H1 (cell line): ENCODE measurements around the gene COPS7A. TPM values are rescaled to one million over a fixed set of nuclear protein-coding genes. Genes with fewer than 3 reads are reported as not detected.

Experiments
- BACH1 ChIP-seq: IDR thresholded peaks from 2 replicates; pipeline ENCODE4 v1.6.1; 2012; ENCODE audit warnings: low read length, improper control_type of control experiment
- CBX5 ChIP-seq: fragments of 300-800, 300-1000 bp; sonication (generic); IDR thresholded peaks from 2 replicates; pipeline ENCODE4 v1.7.1; 2016; ENCODE audit warnings: antibody characterized with exemption, low read length, low read depth
- CTCF ChIP-seq, 3 experiments: IDR thresholded peaks; 1 replicate in 2 of 3; 2 replicates in 1 of 3; pipeline versions ENCODE4 v1.5.1 to v1.6.1; 2011; ENCODE audit warnings: low read length in 3 of 3, mild to moderate bottlenecking in 3 of 3, inconsistent platforms in 2 of 3, low read depth in 1 of 3, moderate library complexity in 1 of 3; ENCODE audit not compliant: insufficient read depth in 1 of 3; ENCODE audit errors: control extremely low read depth in 1 of 3
- EGR1 ChIP-seq: IDR thresholded peaks from 2 replicates; pipeline ENCODE4 v1.6.1; 2011; ENCODE audit warnings: low read depth, low read length, borderline replicate concordance
- KDM4A ChIP-seq: IDR thresholded peaks from one replicate; pipeline ENCODE4 v1.7.1; 2012; ENCODE audit warnings: low read depth, mild to moderate bottlenecking, moderate library complexity, low read length, inconsistent platforms; ENCODE audit not compliant: severe bottlenecking
- PHF8 ChIP-seq: fragments of 200-600 bp; sonication (generic); conservative IDR thresholded peaks from 2 replicates; pipeline ENCODE4 v1.7.1; 2012; ENCODE audit warnings: low read depth, mild to moderate bottlenecking, inconsistent platforms, low read length, moderate library complexity
- POLR2A ChIP-seq, 2 experiments: IDR thresholded peaks; 1 replicate in 1 of 2; 2 replicates in 1 of 2; pipeline ENCODE4 v1.6.1; 2011; ENCODE audit warnings: low read depth in 2 of 2, low read length in 2 of 2, mild to moderate bottlenecking in 2 of 2; ENCODE audit errors: control extremely low read depth in 1 of 2
- POLR2AphosphoS5 ChIP-seq: IDR thresholded peaks from 2 replicates; pipeline ENCODE4 v1.6.1; 2011; ENCODE audit warnings: low read depth, low read length
- POU5F1 ChIP-seq: IDR thresholded peaks from 2 replicates; pipeline ENCODE4 v1.6.1; 2011; ENCODE audit warnings: low read depth, mild to moderate bottlenecking, low read length, moderate library complexity
- RAD21 ChIP-seq, 2 experiments: IDR thresholded peaks in 1 of 2; conservative IDR thresholded peaks in 1 of 2; 2 replicates each; pipeline ENCODE4 v1.6.1; 2011; ENCODE audit warnings: low read depth in 2 of 2, low read length in 2 of 2, improper control_type of control experiment in 1 of 2, inconsistent platforms in 1 of 2, mild to moderate bottlenecking in 1 of 2, moderate library complexity in 1 of 2
- RNF2 ChIP-seq: fragments of 200-900, 300-1000 bp; sonication (generic); IDR thresholded peaks from 2 replicates; pipeline ENCODE4 v1.7.1; 2016; ENCODE audit warnings: borderline replicate concordance, low read depth, mild to moderate bottlenecking, antibody characterized with exemption, low read length; ENCODE audit not compliant: poor library complexity, severe bottlenecking; ENCODE audit errors: missing control alignments
- TAF1 ChIP-seq: IDR thresholded peaks from 2 replicates; pipeline ENCODE4 v1.6.1; 2011; ENCODE audit warnings: mild to moderate bottlenecking, low read depth, low read length
- TAF7 ChIP-seq: optimal IDR thresholded peaks from 2 replicates; pipeline ENCODE3; 2011; ENCODE audit warnings: low read depth, mild to moderate bottlenecking, inconsistent platforms, low read length, moderate library complexity, borderline replicate concordance
- TEAD4 ChIP-seq: IDR thresholded peaks from 2 replicates; pipeline ENCODE4 v1.6.1; 2012; ENCODE audit warnings: low read depth, low read length, inconsistent platforms, mixed read lengths
- USF2 ChIP-seq: IDR thresholded peaks from 2 replicates; pipeline ENCODE4 v1.6.1; 2011; ENCODE audit warnings: low read length, improper control_type of control experiment
- polyA plus RNA-seq, 7 experiments: library from polyadenylated mRNA; depleted of rRNA in 3 of 7; stranded (reverse) in 5 of 7; unstranded in 2 of 7; fragments of >200 nt in 5 of 7; fragments of 200-250 nt in 2 of 7; gene quantifications; 1 replicate in 5 of 7; 2 replicates in 1 of 7; 4 replicates in 1 of 7; pipeline versions ENCODE4 v1.2.1 to v1.2.3, GENCODE V29; 2011 to 2013; ENCODE audit warnings: missing spikeins in 2 of 7, mixed read lengths in 2 of 7
- total RNA-seq: library from RNA; stranded (reverse); fragmentation: NEBNext Ultra II Directional; extraction: Animal tissue kit (Norgen Biotek cat#: 25700); gene quantifications from 2 replicates; pipeline ENCODE4 v1.2.1, GENCODE V29; 2021

COPS7A gene
- total and polyA plus RNA-seq, 2 of the 8 experiments (the other 6 are each of a cell fraction or from before 2014, with no cell fraction given) = 44.5 to 95.9 TPM

- peak; percentile 55; the same call in 1 of the 2 replicates for TF ChIP-seq POLR2AphosphoS5
- TF ChIP-seq KDM4A = peak; percentile 50
- peak; percentile 73; the same call in 1 of the 2 replicates for TF ChIP-seq TAF1
- TF ChIP-seq PHF8 = peak; percentile 49
- no peak for TF ChIP-seq POU5F1
- no peak for TF ChIP-seq CTCF (IDR thresholded peaks at IDR 0.05; ENCODE audit: control extremely low read depth in 1 of 3, insufficient read depth in 1 of 3, low read depth in 1 of 3, low read length in 3 of 3)
- 0 out of 2 replicates have a peak, but pooled peaks have one; percentile 34 for TF ChIP-seq BACH1
- no peak for TF ChIP-seq TEAD4
- peak in 1 of 2 experiments; percentile 88; a peak in 2 of 3 replicates for TF ChIP-seq POLR2A (IDR thresholded peaks at IDR 0.05; ENCODE audit: control extremely low read depth in 1 of 2, low read depth in 2 of 2, low read length in 2 of 2)
- TF ChIP-seq EGR1 = peak; percentile 91
- no peak for TF ChIP-seq RNF2
- TF ChIP-seq CBX5 = no peak
- peak; percentile 63 for TF ChIP-seq TAF7
- TF ChIP-seq USF2 = no peak
- TF ChIP-seq RAD21 (IDR thresholded peaks at IDR 0.05 in 1 of 2, conservative IDR thresholded peaks at IDR 0.05 in 1 of 2; ENCODE audit: low read depth in 2 of 2, low read length in 2 of 2) = no peak; a peak in 1 of 4 replicates
Observed at GRCh38 chr12:6765634-6766581, 42.1 kb downstream of the COPS7A start, which contains the start of gene PTMS (continued).
